Activated T-cell treated with anti-CD3 and anti-CD28 coated beads for 1 hour (primary cell): ENCODE data around the gene CLSTN2.

ENCODE experiments used
- DNase-seq: peaks from one replicate; pipeline ENCODE4 v3.0.0-alpha.2; 2020; ENCODE audit warnings: low read depth

CLSTN2 gene

GRCh38 chr3:140284372-140284771, 349.4 kb downstream of the CLSTN2 start:
- no peak for DNase-seq

GRCh38 chr3:140285380-140285779, 350.4 kb downstream of the CLSTN2 start:
- DNase-seq: no peak

GRCh38 chr3:140288595-140288994, 353.6 kb downstream of the CLSTN2 start:
- DNase-seq: no peak

- no peak for DNase-seq
These were observed 355.1 kb downstream of the CLSTN2 start for GRCh38 chr3:140290105-140290504.

- DNase-seq: no peak
These were observed 357.2 kb downstream of the CLSTN2 start for GRCh38 chr3:140292170-140292569.

GRCh38 chr3:140292684-140293083, 357.7 kb downstream of the CLSTN2 start:
- no peak for DNase-seq

- DNase-seq: no peak
These were observed 359.1 kb downstream of the CLSTN2 start for GRCh38 chr3:140294058-140294457.

GRCh38 chr3:140296796-140297352, 361.9 kb downstream of the CLSTN2 start:
- DNase-seq: no peak

- no peak for DNase-seq
These were observed 363.1 kb downstream of the CLSTN2 start for GRCh38 chr3:140298043-140298442.

GRCh38 chr3:140298569-140299070, 363.6 kb downstream of the CLSTN2 start:
- DNase-seq: no peak

GRCh38 chr3:140303875-140304274, 368.9 kb downstream of the CLSTN2 start:
- no peak for DNase-seq

GRCh38 chr3:140308535-140308934, 373.6 kb downstream of the CLSTN2 start:
- DNase-seq: no peak

GRCh38 chr3:140311428-140311827, 376.4 kb downstream of the CLSTN2 start:
- no peak for DNase-seq

GRCh38 chr3:140315955-140316354, 381.0 kb downstream of the CLSTN2 start:
- no peak for DNase-seq

- DNase-seq: no peak
These were observed 381.5 kb downstream of the CLSTN2 start for GRCh38 chr3:140316466-140316865.

GRCh38 chr3:140316868-140317400, 381.9 kb downstream of the CLSTN2 start:
- no peak for DNase-seq

- no peak for DNase-seq
These were observed 384.8 kb downstream of the CLSTN2 start for GRCh38 chr3:140319739-140320138.

- no peak for DNase-seq
These were observed 388.6 kb downstream of the CLSTN2 start for GRCh38 chr3:140323561-140323960.

- no peak for DNase-seq
These were observed 397.1 kb downstream of the CLSTN2 start for GRCh38 chr3:140332131-140332530.

GRCh38 chr3:140334132-140334929, 399.3 kb downstream of the CLSTN2 start:
- DNase-seq: no peak

- DNase-seq: no peak
These were observed 401.5 kb downstream of the CLSTN2 start for GRCh38 chr3:140336465-140336864.

GRCh38 chr3:140338916-140339315, 403.9 kb downstream of the CLSTN2 start:
- DNase-seq: no peak

GRCh38 chr3:140341203-140341602, 406.2 kb downstream of the CLSTN2 start:
- no peak for DNase-seq
